SK-N-SH (cell line): ENCODE results near the gene GAB2. TPM values are rescaled to one million over a fixed set of nuclear protein-coding genes. Genes with fewer than 3 reads are reported as not detected.

ENCODE experiments used
- CTCF ChIA-PET: fragments of 300-600, 350-600 bp; formaldehyde crosslinking; extraction: SDS; loops from one replicate; lab custom pipeline; 2021; lab: Yijun Ruan, JAX
- POLR2A ChIA-PET: fragments of 350-600 bp; sonication (Branson Sonifier 250); formaldehyde crosslinking; extraction: SDS; loops from one replicate; lab custom pipeline; 2020; ENCODE audit warnings: antibody characterized with exemption, inconsistent platforms; lab: Yijun Ruan, JAX
- DNase-seq: peaks from one replicate; pipeline ENCODE4 v3.0.0; 2012
- H2AFZ ChIP-seq: fragments of 200-600 bp; sonication (generic); 2 replicates; pipeline ENCODE4 v1.8.1; 2016; ENCODE audit warnings: antibody characterized with exemption, mild to moderate bottlenecking, low read depth
- H3F3A ChIP-seq: fragments of 200-600 bp; sonication (generic); replicated peaks from 2 replicates; pipeline ENCODE3; 2016; ENCODE audit warnings: antibody characterized with exemption, mild to moderate bottlenecking; ENCODE audit not compliant: insufficient read depth
- H3K27ac ChIP-seq, 2 experiments: fragments of 200-500 bp in 1 of 2; fragments of 200-600 bp in 1 of 2; sonication (Bioruptor generic) in 1 of 2; sonication (generic), shearing (Covaris generic) in 1 of 2; 2 replicates each; pipeline versions ENCODE4 v1.5.1 to v1.6.1; 2014 to 2016; ENCODE audit warnings: low read depth in 2 of 2, inconsistent platforms in 1 of 2, low read length in 1 of 2, mild to moderate bottlenecking in 1 of 2, mixed read lengths in 1 of 2
- H3K27me3 ChIP-seq: fragments of 200-600 bp; sonication (generic), shearing (Covaris generic); 2 replicates; pipeline ENCODE4 v1.6.1; 2016; ENCODE audit warnings: mixed run types; ENCODE audit not compliant: insufficient read depth
- H3K36me3 ChIP-seq, 2 experiments: fragments of 200-500 bp in 1 of 2; fragments of 200-600 bp in 1 of 2; sonication (Bioruptor generic) in 1 of 2; sonication (generic) in 1 of 2; replicated peaks in 1 of 2; 2 replicates each; pipeline versions ENCODE3 to v1.5.1; 2014 to 2016; ENCODE audit warnings: low read length in 1 of 2, mild to moderate bottlenecking in 1 of 2; ENCODE audit not compliant: insufficient read depth in 2 of 2, control insufficient read depth in 1 of 2
- H3K4me1 ChIP-seq, 2 experiments: fragments of 200-500 bp in 1 of 2; fragments of 200-600 bp in 1 of 2; sonication (Bioruptor generic) in 1 of 2; sonication (generic), shearing (Covaris generic) in 1 of 2; 2 replicates each; pipeline versions ENCODE4 v1.5.1 to v1.6.1; 2014 to 2016; ENCODE audit warnings: low read depth in 1 of 2, low read length in 1 of 2, mixed run types in 1 of 2; ENCODE audit not compliant: insufficient read depth in 2 of 2, control insufficient read depth in 1 of 2
- H3K4me2 ChIP-seq: fragments of 200-600 bp; sonication (generic), shearing (Covaris generic); 2 replicates; pipeline ENCODE4 v1.6.1; 2017; ENCODE audit warnings: mixed run types
- H3K4me3 ChIP-seq, 2 experiments: fragments of 200-500 bp in 1 of 2; fragments of 200-600 bp in 1 of 2; sonication (Bioruptor generic) in 1 of 2; sonication (generic), shearing (Covaris generic) in 1 of 2; 2 replicates each; pipeline versions ENCODE4 v1.5.1 to v1.8.1; 2014 to 2016; ENCODE audit warnings: low read depth in 2 of 2, inconsistent platforms in 1 of 2, low read length in 1 of 2, mild to moderate bottlenecking in 1 of 2, mixed read lengths in 1 of 2, moderate library complexity in 1 of 2
- H3K79me2 ChIP-seq: fragments of 200-600 bp; sonication (generic); 2 replicates; pipeline ENCODE4 v1.8.1; 2017; ENCODE audit warnings: mild to moderate bottlenecking; ENCODE audit not compliant: insufficient read depth
- H3K9ac ChIP-seq: fragments of 200-600 bp; sonication (generic); 2 replicates; pipeline ENCODE4 v1.6.1; 2017; ENCODE audit warnings: mixed run types
- H3K9me2 ChIP-seq: fragments of 200-600 bp; sonication (generic); 2 replicates; pipeline ENCODE4 v1.6.1; 2017; ENCODE audit warnings: mixed run types
- H3K9me3 ChIP-seq: fragments of 200-600 bp; sonication (generic); 2 replicates; pipeline ENCODE4 v1.6.1; 2017; ENCODE audit warnings: mixed run types, mild to moderate bottlenecking, moderate library complexity
- H4K20me1 ChIP-seq: fragments of 200-600 bp; sonication (generic); 2 replicates; pipeline ENCODE4 v1.6.1; 2017; ENCODE audit warnings: mild to moderate bottlenecking, mixed run types; ENCODE audit not compliant: insufficient read depth
- CHD2 ChIP-seq: fragments of 150-350 bp; IDR thresholded peaks from 2 replicates; pipeline ENCODE4 v1.6.1; 2018; ENCODE audit warnings: low read length; ENCODE audit not compliant: partially characterized antibody
- CTCF ChIP-seq: fragments of 200-600 bp; sonication (generic); IDR thresholded peaks from 2 replicates; pipeline ENCODE4 v1.6.1; 2017; ENCODE audit warnings: antibody characterized with exemption, mild to moderate bottlenecking, moderate library complexity
- ELF1 ChIP-seq: IDR thresholded peaks from 2 replicates; pipeline ENCODE4 v1.4.0; 2012
- EP300 ChIP-seq, 2 experiments: IDR thresholded peaks; 2 replicates each; pipeline versions ENCODE4 v1.4.0 to v1.6.1; 2012; ENCODE audit warnings: borderline replicate concordance in 1 of 2, low read depth in 1 of 2, low read length in 1 of 2
- EZH2phosphoT487 ChIP-seq: fragments of 200-600 bp; sonication (generic); IDR thresholded peaks from 2 replicates; pipeline ENCODE4 v1.6.1; 2017; ENCODE audit warnings: low read depth, mixed run types, mild to moderate bottlenecking, antibody characterized with exemption, moderate library complexity, borderline replicate concordance
- FOXJ3 ChIP-seq: sonication (generic); formaldehyde crosslinking; IDR thresholded peaks from 2 replicates; pipeline ENCODE4 v1.5.1; 2020; ENCODE audit warnings: mild to moderate bottlenecking, missing genetic modification reagents
- GATA2 ChIP-seq: sonication (generic); formaldehyde crosslinking; IDR thresholded peaks from 2 replicates; pipeline ENCODE4 v1.5.0; 2020; ENCODE audit warnings: mild to moderate bottlenecking, missing genetic modification reagents
- MEF2A ChIP-seq: IDR thresholded peaks from 2 replicates; pipeline ENCODE4 v1.4.0; 2012; ENCODE audit warnings: low read depth, borderline replicate concordance
- NRF1 ChIP-seq: IDR thresholded peaks from 2 replicates; pipeline ENCODE4 v1.6.1; 2012; ENCODE audit warnings: low read depth, mild to moderate bottlenecking, low read length
- PBX3 ChIP-seq: IDR thresholded peaks from 2 replicates; pipeline ENCODE4; 2012
- POLR2AphosphoS5 ChIP-seq: IDR thresholded peaks from 2 replicates; pipeline ENCODE4 v1.6.1; 2012; ENCODE audit warnings: low read depth, low read length
- RAD21 ChIP-seq: IDR thresholded peaks from 2 replicates; pipeline ENCODE4 v1.6.1; 2012; ENCODE audit warnings: mild to moderate bottlenecking, low read length
- RCOR1 ChIP-seq: fragments of 150-350 bp; IDR thresholded peaks from 2 replicates; pipeline ENCODE4 v1.6.1; 2017; ENCODE audit warnings: antibody characterized with exemption, low read length
- RXRA ChIP-seq: IDR thresholded peaks from 2 replicates; pipeline ENCODE4 v1.4.0; 2012; ENCODE audit warnings: low read depth, mild to moderate bottlenecking, borderline replicate concordance
- SIN3A ChIP-seq: IDR thresholded peaks from 2 replicates; pipeline ENCODE4 v1.6.1; 2012; ENCODE audit warnings: low read depth, mild to moderate bottlenecking, low read length, moderate library complexity, borderline replicate concordance
- TAF1 ChIP-seq: IDR thresholded peaks from 2 replicates; pipeline ENCODE4 v1.6.1; 2012; ENCODE audit warnings: low read depth, mild to moderate bottlenecking, low read length, moderate library complexity, borderline replicate concordance
- USF2 ChIP-seq: fragments of 150-350 bp; IDR thresholded peaks from 2 replicates; pipeline ENCODE4 v1.6.1; 2017; ENCODE audit warnings: antibody characterized with exemption, low read length, low read depth, borderline replicate concordance
- YY1 ChIP-seq: IDR thresholded peaks from 2 replicates; pipeline ENCODE4 v1.4.0; 2012; ENCODE audit warnings: low read depth, mild to moderate bottlenecking
- WGBS: methylation state at CpG from one replicate; pipeline ENCODE4 v1.1.6; 2017; ENCODE audit warnings: low lambda C conversion rate; 5-methylcytosine and 5-hydroxymethylcytosine counted together
- polyA plus RNA-seq, 3 experiments: library from polyadenylated mRNA; depleted of rRNA; stranded (reverse); fragments of >200 nt; gene quantifications; 2 replicates each; pipeline ENCODE4 v1.2.3, GENCODE V29; 2012

Gene GAB2
- polyA plus RNA-seq, 1 of the 3 experiments (the other 2 are of a cell fraction), result 5.6 TPM

- ChIA-PET POLR2A (interaction anchor here (0.7 kb wide), 1 partner anchor 20 kb away, joined by 3 read pairs; no protein-coding TSS in a partner anchor), CTCF (interaction anchor here (5.1 kb wide), 1 partner anchor 14 kb away, joined by 16 read pairs; no protein-coding TSS in a partner anchor)
- Histone ChIP-seq H3K27me3 (no peaks in the 10 kb centered on the region), H3K9me2 (no peaks in the 10 kb centered on the region), H3K27ac (no peak overlapping the region), H2AFZ (no peak overlapping the region), H3K79me2 (peaks cover 26% of the 10 kb centered on the region), H4K20me1 (peaks cover 6% of the 10 kb centered on the region; the same call in 1 of the 2 replicates), H3K36me3 (peaks cover 30 to 44% of the 10 kb centered on the region in 2 experiments), H3K9me3 (no peaks in the 10 kb centered on the region), H3K9ac (no peak overlapping the region), H3K4me1 (peaks cover 0 to 3% of the 10 kb centered on the region in 2 experiments; a peak in 1 of 4 replicates), H3K4me3 (no peak overlapping the region), H3F3A (no peaks in the 10 kb centered on the region), H3K4me2 (no peak overlapping the region)
- TF ChIP-seq EZH2phosphoT487 (no peak), FOXJ3 (CRISPR knock-in tag) (no peak), RAD21 (no peak), CHD2 (no peak), MEF2A (no peak), TAF1 (no peak), POLR2AphosphoS5 (no peak), GATA2 (no peak), ELF1 (no peak), SIN3A (no peak), EP300 (IDR thresholded peaks at IDR 0.05; ENCODE audit: borderline replicate concordance in 1 of 2, low read depth in 1 of 2, low read length in 1 of 2) (no peak), YY1 (no peak), RCOR1 (no peak), PBX3 (no peak), RXRA (no peak), NRF1 (no peak), USF2 (no peak), CTCF (no peak)
- 92% methylated on average over 8 of the region's 8 CpGs for WGBS
- no peak for DNase-seq
These were observed 203.9 kb downstream of the GAB2 start for GRCh38 chr11:78213526-78214330.
